Neuronal stem cell (in vitro differentiated cells): ENCODE data around the gene RHO.

Experiments
- DNase-seq: peaks from one replicate; pipeline ENCODE4 v3.0.0-alpha.2; 2013; ENCODE audit warnings: low spot score
- H2AFZ ChIP-seq: one replicate; pipeline ENCODE4 v1.6.1; 2013; ENCODE audit warnings: mild to moderate bottlenecking, low read length, inconsistent platforms
- H2AK5ac ChIP-seq: 2 replicates; pipeline ENCODE4 v1.6.1; 2013; ENCODE audit warnings: low read depth, mild to moderate bottlenecking, inconsistent platforms, low read length, moderate library complexity, mixed read lengths
- H2BK120ac ChIP-seq: 2 replicates; pipeline ENCODE4 v1.6.1; 2013; ENCODE audit warnings: low read depth, mild to moderate bottlenecking, inconsistent platforms, low read length, moderate library complexity, mixed read lengths
- H2BK12ac ChIP-seq: one replicate; pipeline ENCODE4 v1.6.1; 2013; ENCODE audit warnings: low read length, inconsistent platforms
- H2BK15ac ChIP-seq: 2 replicates; pipeline ENCODE4 v1.6.1; 2013; ENCODE audit warnings: mild to moderate bottlenecking, low read length, inconsistent platforms, mixed read lengths
- H2BK5ac ChIP-seq: one replicate; pipeline ENCODE4 v1.6.1; 2013; ENCODE audit warnings: inconsistent platforms, mild to moderate bottlenecking, low read length, moderate library complexity
- H3K14ac ChIP-seq: one replicate; pipeline ENCODE4 v1.6.1; 2013; ENCODE audit warnings: low read length, inconsistent platforms
- H3K18ac ChIP-seq: 2 replicates; pipeline ENCODE4 v1.6.1; 2013; ENCODE audit warnings: low read length, inconsistent platforms
- H3K23ac ChIP-seq: 2 replicates; pipeline ENCODE4 v1.6.1; 2013; ENCODE audit warnings: low read depth, mild to moderate bottlenecking, mixed read lengths, low read length, inconsistent platforms; ENCODE audit not compliant: poor library complexity
- H3K27ac ChIP-seq: replicated peaks from 3 replicates; pipeline ENCODE4 v1.5.1; 2013; ENCODE audit warnings: low read length, inconsistent platforms
- H3K27me3 ChIP-seq, 3 experiments: 2 replicates each; pipeline ENCODE4 v1.6.1; 2013; ENCODE audit warnings: low read length in 3 of 3, mild to moderate bottlenecking in 2 of 3, inconsistent platforms in 1 of 3, low read depth in 1 of 3, mixed read lengths in 1 of 3, moderate library complexity in 1 of 3; ENCODE audit not compliant: control insufficient read depth in 3 of 3, insufficient read depth in 3 of 3
- H3K36me3 ChIP-seq, 2 donors: replicated peaks in 1 of 2; 2 replicates each; pipeline ENCODE4 v1.6.1; 2013; ENCODE audit warnings: low read length in 2 of 2; ENCODE audit not compliant: control insufficient read depth in 2 of 2, insufficient read depth in 2 of 2
- H3K4ac ChIP-seq: 2 replicates; pipeline ENCODE4 v1.6.1; 2013; ENCODE audit warnings: inconsistent platforms, mild to moderate bottlenecking, low read length, moderate library complexity
- H3K4me1 ChIP-seq, 2 donors: 1 replicate in 1 of 2; 2 replicates in 1 of 2; pipeline ENCODE4 v1.6.1; 2013; ENCODE audit warnings: low read length in 2 of 2, low read depth in 1 of 2; ENCODE audit not compliant: control insufficient read depth in 2 of 2, insufficient read depth in 1 of 2
- H3K4me2 ChIP-seq: one replicate; pipeline ENCODE4 v1.6.1; 2013; ENCODE audit warnings: mild to moderate bottlenecking, low read length, inconsistent platforms; ENCODE audit not compliant: insufficient read depth, poor library complexity, severe bottlenecking
- H3K4me3 ChIP-seq, 2 donors: 2 replicates each; pipeline ENCODE4 v1.5.1; 2013; ENCODE audit warnings: low read length in 2 of 2, mild to moderate bottlenecking in 2 of 2, inconsistent platforms in 1 of 2, moderate library complexity in 1 of 2
- H3K79me1 ChIP-seq: one replicate; pipeline ENCODE4 v1.6.1; 2013; ENCODE audit warnings: low read depth, mild to moderate bottlenecking, inconsistent platforms, low read length, moderate library complexity
- H3K9ac ChIP-seq: one replicate; pipeline ENCODE4 v1.6.1; 2013; ENCODE audit warnings: mild to moderate bottlenecking, low read depth, low read length, inconsistent platforms; ENCODE audit not compliant: poor library complexity
- H3K9me3 ChIP-seq, 2 donors: replicated peaks in 1 of 2; 2 replicates each; pipeline versions ENCODE3 to v1.6.1; 2013; ENCODE audit warnings: low read length in 2 of 2, mild to moderate bottlenecking in 2 of 2, inconsistent platforms in 1 of 2, low read depth in 1 of 2, mixed read lengths in 1 of 2, moderate library complexity in 1 of 2; ENCODE audit not compliant: control insufficient read depth in 2 of 2, insufficient read depth in 1 of 2
- H4K8ac ChIP-seq: one replicate; pipeline ENCODE4 v1.6.1; 2013; ENCODE audit warnings: low read depth, mild to moderate bottlenecking, inconsistent platforms, low read length, moderate library complexity
- H4K91ac ChIP-seq: one replicate; pipeline ENCODE4 v1.6.1; 2013; ENCODE audit warnings: low read length, low read depth, mild to moderate bottlenecking, inconsistent platforms; ENCODE audit not compliant: poor library complexity
- WGBS, 2 donors: extraction: QIAGEN DNeasy Blood & Tissue Kit; methylation state at CpG; one replicate each; pipeline ENCODE4 v1.1.7; 2013; ENCODE audit warnings: missing lambda C conversion rate in 2 of 2, mixed read lengths in 1 of 2; ENCODE audit not compliant: insufficient read length in 2 of 2, insufficient replicate concordance in 1 of 2; ENCODE audit errors: extremely low coverage in 2 of 2; 5-methylcytosine and 5-hydroxymethylcytosine counted together

The RHO gene

GRCh38 chr3:129533406-129533805 lies 5.0 kb downstream of the RHO start:
- no peak overlapping the region for H4K91ac ChIP-seq
- H3K27ac ChIP-seq: no peak overlapping the region
- WGBS, 2 donors: no CpG with 5 or more reads among the region's 16 CpGs
- no peaks in the 10 kb centered on the region for H3K9me3 ChIP-seq
- no peak overlapping the region for H3K23ac ChIP-seq
- no peak overlapping the region for H2BK5ac ChIP-seq
- H3K4me1 ChIP-seq: peaks cover 12 to 16% of the 10 kb centered on the region in 2 donors
- H3K36me3 ChIP-seq: no peaks in the 10 kb centered on the region
- DNase-seq: no peak
- no peak overlapping the region for H3K4ac ChIP-seq
- peak overlapping the region; percentile 11 for H2AK5ac ChIP-seq
- no peak overlapping the region for H3K4me3 ChIP-seq
- no peak overlapping the region for H2AFZ ChIP-seq
- H3K27me3 ChIP-seq: no peaks in the 10 kb centered on the region
- no peak overlapping the region for H2BK120ac ChIP-seq
- no peak overlapping the region for H3K9ac ChIP-seq
- no peak overlapping the region for H3K4me2 ChIP-seq
- H4K8ac ChIP-seq: no peak overlapping the region
- H3K79me1 ChIP-seq: no peaks in the 10 kb centered on the region
- peak overlapping the region; percentile 30 for H3K18ac ChIP-seq
- peak overlapping the region; percentile 18 for H2BK15ac ChIP-seq
- H3K14ac ChIP-seq: peak overlapping the region; percentile 9
- no peak overlapping the region for H2BK12ac ChIP-seq

GRCh38 chr3:129534428-129535027 lies 6.1 kb downstream of the RHO start:
- peaks cover 14 to 20% of the 10 kb centered on the region in 2 donors for H3K4me1 ChIP-seq
- H3K27ac ChIP-seq: no peak overlapping the region
- H3K79me1 ChIP-seq: no peaks in the 10 kb centered on the region
- no peak overlapping the region for H3K14ac ChIP-seq
- H3K18ac ChIP-seq: no peak overlapping the region
- H2AFZ ChIP-seq: no peak overlapping the region
- H2BK5ac ChIP-seq: no peak overlapping the region
- H3K23ac ChIP-seq: no peak overlapping the region
- no peak overlapping the region for H3K4me2 ChIP-seq
- no CpG with 5 or more reads among the region's 4 CpGs for WGBS, 2 donors
- H4K8ac ChIP-seq: no peak overlapping the region
- no peak overlapping the region for H3K9ac ChIP-seq
- no peaks in the 10 kb centered on the region for H3K27me3 ChIP-seq
- no peaks in the 10 kb centered on the region for H3K9me3 ChIP-seq
- H2BK120ac ChIP-seq: no peak overlapping the region
- H4K91ac ChIP-seq: no peak overlapping the region
- no peaks in the 10 kb centered on the region for H3K36me3 ChIP-seq
- H2AK5ac ChIP-seq: no peak overlapping the region
- no peak overlapping the region for H2BK15ac ChIP-seq
- H3K4ac ChIP-seq: no peak overlapping the region
- H2BK12ac ChIP-seq: no peak overlapping the region
- no peak for DNase-seq
- H3K4me3 ChIP-seq: no peak overlapping the region

- Histone ChIP-seq H2AFZ (no peak overlapping the region), H3K9ac (no peak overlapping the region), H4K91ac (no peak overlapping the region), H4K8ac (no peak overlapping the region), H3K79me1 (no peaks in the 10 kb centered on the region), H2AK5ac (no peak overlapping the region), H2BK5ac (no peak overlapping the region), H3K4me2 (no peak overlapping the region), H2BK120ac (no peak overlapping the region), H3K14ac (no peak overlapping the region), H3K18ac (no peak overlapping the region), H3K4ac (no peak overlapping the region), H3K4me3 (no peak overlapping the region), H3K27ac (no peak overlapping the region), H3K36me3 (no peaks in the 10 kb centered on the region), H3K27me3 (no peaks in the 10 kb centered on the region), H3K4me1 (peaks cover 10 to 15% of the 10 kb centered on the region in 2 donors), H3K23ac (no peak overlapping the region), H3K9me3 (no peaks in the 10 kb centered on the region), H2BK12ac (no peak overlapping the region), H2BK15ac (no peak overlapping the region)
- WGBS, 2 donors: no CpG with 5 or more reads among the region's 1 CpG
- DNase-seq: no peak
Measured at GRCh38 chr3:129535075-129535474, 6.6 kb downstream of the RHO start.

GRCh38 chr3:129536374-129536667 lies 7.9 kb downstream of the RHO start:
- Histone ChIP-seq H2BK15ac (no peak overlapping the region), H3K27ac (no peak overlapping the region), H3K23ac (no peak overlapping the region), H4K8ac (no peak overlapping the region), H3K36me3 (no peaks in the 10 kb centered on the region), H4K91ac (no peak overlapping the region), H3K4me2 (no peak overlapping the region), H3K79me1 (no peaks in the 10 kb centered on the region), H3K9me3 (no peaks in the 10 kb centered on the region), H2BK12ac (no peak overlapping the region), H3K4me1 (peaks cover 3 to 10% of the 10 kb centered on the region in 2 donors), H3K4ac (no peak overlapping the region), H2AFZ (no peak overlapping the region), H2AK5ac (no peak overlapping the region), H2BK5ac (no peak overlapping the region), H3K27me3 (no peaks in the 10 kb centered on the region), H3K18ac (no peak overlapping the region), H2BK120ac (no peak overlapping the region), H3K4me3 (no peak overlapping the region), H3K14ac (no peak overlapping the region), H3K9ac (no peak overlapping the region)
- no CpG with 5 or more reads among the region's 2 CpGs for WGBS, 2 donors
- no peak for DNase-seq
